HEK293T (cell line): ENCODE data around the gene CUL3.

Experiments
- CTBP1 ChIP-seq: fragments of 450-650 bp; IDR thresholded peaks from 2 replicates; pipeline ENCODE4 v1.6.1; 2016; ENCODE audit warnings: borderline replicate concordance
- HDGF ChIP-seq: fragments of 450-650 bp; IDR thresholded peaks from 2 replicates; pipeline ENCODE4 v1.6.1; 2017; ENCODE audit warnings: antibody characterized with exemption, borderline replicate concordance
- SP1 ChIP-seq: fragments of 450-650 bp; IDR thresholded peaks from 2 replicates; pipeline ENCODE4 v1.6.1; 2017
- TF ChIP-seq, protein P1 (sequence below): fragments of 450-650 bp; IDR thresholded peaks from 2 replicates; pipeline ENCODE4 v1.6.1; 2016

- no peak for TF ChIP-seq CTBP1
- TF ChIP-seq SP1: no peak
- TF ChIP-seq, protein P1, sequence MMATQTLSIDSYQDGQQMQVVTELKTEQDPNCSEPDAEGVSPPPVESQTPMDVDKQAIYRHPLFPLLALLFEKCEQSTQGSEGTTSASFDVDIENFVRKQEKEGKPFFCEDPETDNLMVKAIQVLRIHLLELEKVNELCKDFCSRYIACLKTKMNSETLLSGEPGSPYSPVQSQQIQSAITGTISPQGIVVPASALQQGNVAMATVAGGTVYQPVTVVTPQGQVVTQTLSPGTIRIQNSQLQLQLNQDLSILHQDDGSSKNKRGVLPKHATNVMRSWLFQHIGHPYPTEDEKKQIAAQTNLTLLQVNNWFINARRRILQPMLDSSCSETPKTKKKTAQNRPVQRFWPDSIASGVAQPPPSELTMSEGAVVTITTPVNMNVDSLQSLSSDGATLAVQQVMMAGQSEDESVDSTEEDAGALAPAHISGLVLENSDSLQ: no peak
- no peak for TF ChIP-seq HDGF
Measured at GRCh38 chr2:224545884-224546644, 39.1 kb downstream of the CUL3 start.
